ENCODE measurements around the gene NREP. TPM values are rescaled to one million over a fixed set of nuclear protein-coding genes. Genes with fewer than 3 reads are reported as not detected.

NREP gene
- polyA plus RNA-seq, 3 donors, result 16.6 to 23.6 (median 17.1) TPM

DNA sequence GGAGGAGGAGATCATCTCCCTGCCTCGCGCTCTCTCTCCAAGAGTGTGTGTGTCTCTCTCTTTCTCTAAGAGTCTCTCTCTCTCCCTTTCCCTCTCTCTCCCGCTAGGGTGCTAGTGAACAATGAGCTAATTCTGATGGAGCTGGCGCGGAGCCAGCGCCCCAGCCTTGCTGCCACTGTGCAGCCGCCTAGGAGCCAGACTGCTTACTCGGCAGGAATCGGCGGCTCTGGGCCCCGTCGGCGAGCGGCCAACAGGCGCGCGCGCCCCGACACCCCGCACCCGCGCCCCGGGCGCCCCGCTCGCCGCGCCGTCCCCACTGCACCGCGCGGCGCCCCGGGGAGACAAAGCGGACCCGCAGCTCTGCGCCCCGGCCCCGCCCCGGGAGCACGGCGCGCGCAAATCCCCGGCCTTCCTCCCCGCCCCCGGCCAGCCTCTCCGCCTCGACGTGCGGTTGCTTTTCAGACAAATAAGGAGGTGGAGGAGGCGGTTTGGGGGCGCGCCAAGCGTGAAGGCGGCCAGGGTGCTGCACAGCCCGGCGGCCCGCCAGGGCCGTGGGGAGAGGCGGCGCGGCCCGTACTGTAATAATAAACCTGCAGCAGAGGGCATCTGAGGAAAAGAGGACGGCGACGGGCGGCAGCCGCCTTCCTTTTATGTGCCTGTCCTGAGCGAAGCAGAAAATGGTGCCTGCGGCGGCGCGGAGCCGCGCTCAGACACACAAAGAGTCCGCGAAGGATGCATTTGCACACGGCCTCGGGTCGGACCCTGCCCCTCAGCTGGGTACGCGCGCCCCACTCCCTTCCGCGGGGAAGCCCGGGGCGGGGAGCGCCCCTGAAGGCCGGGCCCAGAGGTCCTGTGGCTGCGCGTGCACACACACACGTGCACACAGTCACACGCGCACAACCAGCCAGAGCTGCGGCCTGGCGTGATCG is 625 bp upstream of the NREP start:
- H3K9me3 Mint-ChIP-seq, result no peaks in the 10 kb centered on the region
- no peaks in the 10 kb centered on the region for H3K36me3 ChIP-seq (replicated peaks in 1 of 2; ENCODE audit: control insufficient read depth in 1 of 2, insufficient read depth in 2 of 2, low read length in 2 of 2)
- H3K27me3 ChIP-seq (ENCODE audit: control insufficient read depth in 2 of 2, insufficient read depth in 2 of 2, low read length in 2 of 2), result no peaks in the 10 kb centered on the region
- under 1% methylated on average over 93 of the region's 98 CpGs for WGBS (ENCODE audit: insufficient coverage)
- peaks cover 37% of the 10 kb centered on the region for H3K4me1 Mint-ChIP-seq
- intact Hi-C loops (cut with micrococcal nuclease), result loop anchor here (10.0 kb wide), 2 partner anchors 203 to 223 kb away; no protein-coding TSS in a partner anchor
- H3K79me2 ChIP-seq (ENCODE audit: insufficient read depth, low read length), result peaks cover 35% of the 10 kb centered on the region
- peak overlapping the region; percentile 95 for H2AFZ ChIP-seq (ENCODE audit: insufficient read depth, low read depth, low read length, poor library complexity, severe bottlenecking)
- TF ChIP-seq CTCF (IDR thresholded peaks at IDR 0.05), result peak; percentile 20
- H3K4me3 ChIP-seq (replicated peaks in 1 of 3; ENCODE audit: low read depth in 2 of 3, low read length in 3 of 3), result peak overlapping the region; percentile 56 to 87 (median 85)
- H3K27ac ChIP-seq (ENCODE audit: low read depth in 1 of 2, low read length in 2 of 2), result peak overlapping the region; percentile 88 to 89
- H3K27ac Mint-ChIP-seq, result peak overlapping the region; percentile 79 to 93 (median 89)
- no peaks in the 10 kb centered on the region for H3K36me3 Mint-ChIP-seq
- H3K9ac ChIP-seq (ENCODE audit: insufficient read depth, low read length, poor library complexity, severe bottlenecking), result peak overlapping the region; percentile 83
- H3K4me3 Mint-ChIP-seq, result peak overlapping the region; percentile 86 to 91
- DNase-seq, result peak; percentile 82 to 92 (median 86)
- H3K4me2 ChIP-seq (replicated peaks; ENCODE audit: extremely low read depth, low read length, poor library complexity, severe bottlenecking), result peak overlapping the region; percentile 85
- no peaks in the 10 kb centered on the region for H4K20me1 ChIP-seq (ENCODE audit: insufficient read depth, low read length)
- no peaks in the 10 kb centered on the region for H3K27me3 Mint-ChIP-seq (ENCODE audit: low read depth in 3 of 3)
- H3K4me1 ChIP-seq (ENCODE audit: control insufficient read depth in 1 of 2, insufficient read depth in 2 of 2, low read length in 2 of 2), result peaks cover 20 to 37% of the 10 kb centered on the region in 2 donors
- H3K9me3 ChIP-seq (replicated peaks in 1 of 2; ENCODE audit: control insufficient read depth in 1 of 2, insufficient read depth in 1 of 2, low read length in 2 of 2), result no peaks in the 10 kb centered on the region

DNA sequence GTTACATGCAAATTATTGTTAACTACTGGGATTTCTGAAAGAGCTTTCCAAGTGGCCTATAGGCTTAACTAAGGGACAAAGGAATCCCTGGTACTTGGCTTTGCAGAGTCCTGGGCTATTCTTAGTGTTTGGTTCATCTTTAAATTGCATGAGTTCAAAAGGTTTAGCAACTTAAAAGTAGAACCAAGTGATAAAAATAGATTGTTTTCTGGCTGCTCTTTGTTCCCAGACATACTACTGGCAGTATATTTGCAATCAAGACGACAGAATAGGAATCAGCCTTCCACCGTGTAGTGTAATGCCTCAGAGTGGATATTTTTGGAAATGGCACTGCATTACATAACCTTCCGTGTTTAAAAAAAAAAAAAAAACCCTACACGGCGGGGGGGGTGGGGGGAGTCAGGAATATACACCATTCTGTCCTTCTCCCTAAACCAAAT is 1.0 kb downstream of the NREP start:
- Mint-ChIP-seq H3K4me3 (peak overlapping the region; percentile 86 to 91), H3K27me3 (ENCODE audit: low read depth in 3 of 3) (no peaks in the 10 kb centered on the region), H3K9me3 (no peaks in the 10 kb centered on the region), H3K27ac (peak overlapping the region in 1 of 7 donors; percentile 89), H3K36me3 (peaks cover 3 to 5% of the 10 kb centered on the region in 2 donors), H3K4me1 (peaks cover 28% of the 10 kb centered on the region)
- Histone ChIP-seq H3K4me1 (ENCODE audit: control insufficient read depth in 1 of 2, insufficient read depth in 2 of 2, low read length in 2 of 2) (peaks cover 17 to 37% of the 10 kb centered on the region in 2 donors), H3K4me3 (replicated peaks in 1 of 3; ENCODE audit: low read depth in 2 of 3, low read length in 3 of 3) (peak overlapping the region in 2 of 3 experiments; percentile 56 to 85), H3K27ac (ENCODE audit: low read depth in 1 of 2, low read length in 2 of 2) (no peak overlapping the region), H3K27me3 (ENCODE audit: control insufficient read depth in 2 of 2, insufficient read depth in 2 of 2, low read length in 2 of 2) (no peaks in the 10 kb centered on the region), H4K20me1 (ENCODE audit: insufficient read depth, low read length) (no peaks in the 10 kb centered on the region), H3K9me3 (replicated peaks in 1 of 2; ENCODE audit: control insufficient read depth in 1 of 2, insufficient read depth in 1 of 2, low read length in 2 of 2) (no peaks in the 10 kb centered on the region), H2AFZ (ENCODE audit: insufficient read depth, low read depth, low read length, poor library complexity, severe bottlenecking) (peak overlapping the region; percentile 9), H3K36me3 (replicated peaks in 1 of 2; ENCODE audit: control insufficient read depth in 1 of 2, insufficient read depth in 2 of 2, low read length in 2 of 2) (no peaks in the 10 kb centered on the region), H3K79me2 (ENCODE audit: insufficient read depth, low read length) (peaks cover 40% of the 10 kb centered on the region), H3K9ac (ENCODE audit: insufficient read depth, low read length, poor library complexity, severe bottlenecking) (no peak overlapping the region), H3K4me2 (replicated peaks; ENCODE audit: extremely low read depth, low read length, poor library complexity, severe bottlenecking) (peak overlapping the region; percentile 85)
- no CpG with 5 or more reads among the region's 5 CpGs for WGBS (ENCODE audit: insufficient coverage)
- TF ChIP-seq CTCF (IDR thresholded peaks at IDR 0.05), result no peak
- no peak for DNase-seq
- intact Hi-C loops (cut with micrococcal nuclease), result loop anchor here (10.0 kb wide), 2 partner anchors 201 to 221 kb away; no protein-coding TSS in a partner anchor

Measured in CD14-positive monocyte (primary cell).